AG04450 (cell line): ENCODE data around the gene OR8D1. TPM values are rescaled to one million over a fixed set of nuclear protein-coding genes. Genes with fewer than 3 reads are reported as not detected.

ENCODE experiments used
- CTCF ChIA-PET: fragments of 300-600, 350-600 bp; formaldehyde crosslinking; extraction: SDS; loops from one replicate; lab custom pipeline; 2022; ENCODE audit warnings: antibody characterized with exemption, inconsistent platforms; lab: Charles Lee
- POLR2A ChIA-PET: fragments of 350-600 bp; formaldehyde crosslinking; extraction: SDS; loops from one replicate; lab custom pipeline; 2021; ENCODE audit warnings: antibody characterized with exemption, inconsistent platforms; lab: Yijun Ruan, JAX
- DNase-seq: peaks from one replicate; pipeline ENCODE4 v3.0.0-alpha.2; 2011; ENCODE audit warnings: low read depth, low spot score
- H3K27ac ChIP-seq: one replicate; pipeline ENCODE4 v1.5.1; 2012; ENCODE audit warnings: low read depth, low read length, control low read depth
- H3K27me3 ChIP-seq: one replicate; pipeline ENCODE4 v1.6.0; 2012; ENCODE audit warnings: low read length; ENCODE audit not compliant: control insufficient read depth, insufficient read depth
- H3K4me3 ChIP-seq: 2 replicates; pipeline ENCODE4 v1.5.1; 2011; ENCODE audit warnings: mild to moderate bottlenecking, low read depth, low read length, control low read depth
- H3K9me3 ChIP-seq: 2 replicates; pipeline ENCODE4 v1.5.1; 2012; ENCODE audit warnings: low read length; ENCODE audit not compliant: control insufficient read depth, insufficient read depth
- polyA plus RNA-seq: library from polyadenylated mRNA; depleted of rRNA; stranded (reverse); fragments of >200 nt; gene quantifications from 2 replicates; pipeline ENCODE4 v1.2.3, GENCODE V29; 2011
- TF ChIP-seq, protein P1 (sequence below): IDR thresholded peaks from 2 replicates; pipeline ENCODE4 v1.5.1; 2011; ENCODE audit warnings: low read depth, low read length, control low read depth, inconsistent platforms

The OR8D1 gene
- polyA plus RNA-seq, 1 experiment, result not detected

DNA sequence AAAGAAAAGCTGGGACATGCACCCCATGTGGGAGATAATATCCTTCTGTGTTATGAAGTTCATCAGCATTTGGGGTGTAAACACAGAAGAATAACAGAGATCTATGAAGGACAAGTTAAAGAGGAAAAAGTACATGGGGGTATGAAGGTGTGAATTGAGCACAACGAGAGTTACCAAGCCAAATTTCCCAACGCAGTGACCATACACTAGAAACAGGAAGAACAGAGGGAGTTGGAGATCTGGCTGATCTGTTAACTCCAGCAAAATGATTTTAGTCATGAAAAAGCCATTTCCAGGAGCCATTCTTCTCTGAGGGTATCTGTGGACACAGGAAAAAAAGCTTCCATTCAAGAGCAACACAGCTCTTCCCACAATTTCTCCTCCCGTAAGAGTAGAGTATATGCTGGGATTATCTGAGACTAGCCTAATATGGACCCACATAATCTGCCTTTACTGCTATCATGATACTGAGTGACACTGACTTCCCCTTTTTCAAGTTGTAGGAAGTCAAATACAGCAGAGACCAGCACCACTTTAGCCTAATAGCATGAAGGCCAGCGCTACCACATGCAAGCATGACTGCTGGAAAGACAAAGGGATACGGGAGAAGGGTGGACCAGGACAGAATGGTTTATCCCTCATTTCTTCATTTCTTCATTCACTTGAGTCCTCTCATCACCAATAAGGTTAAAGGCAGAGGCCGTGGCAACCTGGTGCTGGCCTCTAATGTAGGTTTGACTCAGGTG, 25.8 kb upstream of the OR8D1 start:
- POLR2A ChIA-PET, result no interaction called here
- no peak for DNase-seq
- CTCF ChIA-PET, result interaction anchor here (2.2 kb wide), 1 partner anchor 63 kb away, joined by 7 read pairs; no protein-coding TSS in a partner anchor

DNA sequence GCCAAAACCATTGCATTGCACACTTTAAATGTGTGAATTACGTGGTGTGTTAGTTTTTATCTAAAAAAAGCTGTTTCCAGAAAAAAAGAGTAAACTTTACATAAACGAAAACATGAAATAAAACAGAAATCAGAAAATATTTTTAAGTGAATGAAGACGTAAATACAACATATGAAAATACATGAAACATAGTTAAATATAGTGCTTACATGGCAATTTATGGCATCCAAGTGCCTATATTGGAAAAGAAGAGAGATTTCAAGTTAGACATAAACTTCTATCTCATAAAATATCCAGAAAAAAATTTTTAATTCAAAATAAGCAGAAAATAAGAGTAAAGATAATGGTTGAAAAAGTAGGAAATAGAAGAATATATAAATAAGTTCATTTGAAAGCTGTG, 18.1 kb upstream of the OR8D1 start:
- CTCF ChIA-PET, result interaction anchor here (1.2 to 6.3 kb wide), 4 partner anchors 58 to 262 kb away, joined by 3 to 152 read pairs (median 5); no protein-coding TSS in a partner anchor

More for the DNA sequence above, 25.8 kb upstream of the OR8D1 start:
- no peak overlapping the region for H3K27ac ChIP-seq
- H3K4me3 ChIP-seq, result no peak overlapping the region
- H3K9me3 ChIP-seq, result no peaks in the 10 kb centered on the region
- TF ChIP-seq, protein P1, sequence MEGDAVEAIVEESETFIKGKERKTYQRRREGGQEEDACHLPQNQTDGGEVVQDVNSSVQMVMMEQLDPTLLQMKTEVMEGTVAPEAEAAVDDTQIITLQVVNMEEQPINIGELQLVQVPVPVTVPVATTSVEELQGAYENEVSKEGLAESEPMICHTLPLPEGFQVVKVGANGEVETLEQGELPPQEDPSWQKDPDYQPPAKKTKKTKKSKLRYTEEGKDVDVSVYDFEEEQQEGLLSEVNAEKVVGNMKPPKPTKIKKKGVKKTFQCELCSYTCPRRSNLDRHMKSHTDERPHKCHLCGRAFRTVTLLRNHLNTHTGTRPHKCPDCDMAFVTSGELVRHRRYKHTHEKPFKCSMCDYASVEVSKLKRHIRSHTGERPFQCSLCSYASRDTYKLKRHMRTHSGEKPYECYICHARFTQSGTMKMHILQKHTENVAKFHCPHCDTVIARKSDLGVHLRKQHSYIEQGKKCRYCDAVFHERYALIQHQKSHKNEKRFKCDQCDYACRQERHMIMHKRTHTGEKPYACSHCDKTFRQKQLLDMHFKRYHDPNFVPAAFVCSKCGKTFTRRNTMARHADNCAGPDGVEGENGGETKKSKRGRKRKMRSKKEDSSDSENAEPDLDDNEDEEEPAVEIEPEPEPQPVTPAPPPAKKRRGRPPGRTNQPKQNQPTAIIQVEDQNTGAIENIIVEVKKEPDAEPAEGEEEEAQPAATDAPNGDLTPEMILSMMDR, result no peak
- H3K27me3 ChIP-seq, result no peaks in the 10 kb centered on the region

DNA sequence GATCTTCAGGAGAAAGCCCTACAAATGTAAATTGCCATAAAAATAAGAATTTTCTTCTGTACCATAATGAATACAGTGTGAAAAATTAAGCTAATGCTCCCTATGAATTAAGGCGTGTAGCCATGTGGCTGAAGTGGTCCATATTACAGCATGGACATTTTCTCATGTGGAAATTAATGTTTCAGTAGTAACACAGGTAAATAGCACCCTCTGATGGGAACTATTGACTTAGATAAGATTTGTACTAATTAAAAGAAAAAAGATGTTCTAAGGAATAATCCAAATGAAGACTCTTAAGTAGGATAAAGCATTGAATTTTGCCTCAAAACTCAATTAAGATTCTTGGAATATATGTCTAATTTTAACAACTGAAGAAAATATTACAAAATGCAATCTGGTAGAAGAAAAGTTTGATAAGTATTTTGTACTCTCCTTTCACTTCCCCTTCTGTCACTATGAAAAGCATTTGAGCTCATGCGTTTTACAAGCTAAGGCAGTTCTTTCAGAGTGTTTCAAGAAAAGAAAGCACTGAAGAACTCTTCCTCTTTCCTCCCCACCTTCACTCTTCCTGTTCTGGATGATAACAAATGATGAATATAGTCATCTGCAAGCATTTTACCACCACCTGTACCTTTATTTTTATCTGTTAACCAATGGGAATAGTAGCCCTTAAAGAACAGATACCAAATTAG, 16.2 kb upstream of the OR8D1 start:
- DNase-seq, result no peak
- CTCF ChIA-PET, result interaction anchor here (0.6 to 6.3 kb wide), 15 partner anchors 9 to 622 kb away, joined by 3 to 152 read pairs (median 3); no protein-coding TSS in a partner anchor
- POLR2A ChIA-PET, result no interaction called here
- no peaks in the 10 kb centered on the region for H3K9me3 ChIP-seq
- TF ChIP-seq, protein P1, result 0 out of 2 replicates have a peak, but pooled peaks have one; percentile 1
- no peak overlapping the region for H3K27ac ChIP-seq
- no peaks in the 10 kb centered on the region for H3K27me3 ChIP-seq
- no peak overlapping the region for H3K4me3 ChIP-seq

More for the DNA sequence above, 18.1 kb upstream of the OR8D1 start:
- DNase-seq, result no peak
- H3K9me3 ChIP-seq, result no peaks in the 10 kb centered on the region
- H3K27me3 ChIP-seq, result no peaks in the 10 kb centered on the region
- H3K4me3 ChIP-seq, result no peak overlapping the region
- POLR2A ChIA-PET, result no interaction called here
- TF ChIP-seq, protein P1, result no peak
- H3K27ac ChIP-seq, result no peak overlapping the region

DNA sequence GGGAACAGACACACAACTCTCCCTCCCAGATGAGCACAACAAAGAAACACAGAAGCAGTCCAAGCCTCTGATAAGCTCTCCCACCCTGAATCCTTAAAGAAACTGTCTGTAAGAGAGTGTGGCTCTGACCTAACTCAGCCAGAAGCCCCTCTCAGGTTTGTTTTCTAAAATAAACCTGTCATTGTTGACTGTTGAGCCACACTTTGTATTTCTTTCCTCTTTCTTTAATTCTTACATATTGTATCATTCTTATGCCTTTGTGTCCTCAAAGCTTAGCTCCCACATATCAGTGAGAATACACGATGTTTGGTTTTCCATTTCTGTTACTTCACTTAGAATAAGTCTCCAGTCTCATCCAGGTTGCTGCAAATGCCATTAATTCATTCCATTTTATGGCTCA, 14.0 kb upstream of the OR8D1 start:
- TF ChIP-seq, protein P1, result no peak
- Histone ChIP-seq H3K27ac (no peak overlapping the region), H3K9me3 (no peaks in the 10 kb centered on the region), H3K4me3 (no peak overlapping the region), H3K27me3 (no peaks in the 10 kb centered on the region)
- no peak for DNase-seq
- ChIA-PET CTCF (interaction anchor here (1.8 to 3.2 kb wide), 2 partner anchors 256 to 259 kb away, joined by 9 to 12 read pairs; no protein-coding TSS in a partner anchor), POLR2A (no interaction called here)
